ENCODE data around the gene COA1. TPM values are rescaled to one million over a fixed set of nuclear protein-coding genes. Genes with fewer than 3 reads are reported as not detected.

The COA1 gene
- polyA plus RNA-seq, 2 of the 4 experiments (the other 2 are of a cell fraction) = 57.5 to 91.4 TPM

GRCh38 chr7:43771573-43771972, 42.2 kb upstream of the COA1 start:
- ATAC-seq (no peak), FAIRE-seq (no peak), DNase-seq (ENCODE audit: low read depth in 1 of 2, low spot score in 1 of 2) (no peak)
- no peak for TF ChIP-seq E2F6 (IDR thresholded peaks at IDR 0.05; ENCODE audit: borderline replicate concordance, low read depth)
- no peak for TF ChIP-seq KDM1A (IDR thresholded peaks at IDR 0.05; ENCODE audit: low read depth)
- no peak for TF ChIP-seq PHF8 (IDR thresholded peaks at IDR 0.05; ENCODE audit: borderline replicate concordance, low read depth)
- TF ChIP-seq NPAS2 (CRISPR knock-in tag; IDR thresholded peaks at IDR 0.05; ENCODE audit: borderline replicate concordance) = no peak
- TF ChIP-seq CEBPB (IDR thresholded peaks at IDR 0.05) = no peak
- TF ChIP-seq CBX8 (IDR thresholded peaks at IDR 0.05) = no peak
- no peak for TF ChIP-seq HOXB13 (CRISPR knock-in tag; IDR thresholded peaks at IDR 0.05; ENCODE audit: low read depth)
- no peak for TF ChIP-seq HES2 (IDR thresholded peaks at IDR 0.05)
- TF ChIP-seq HEYL (CRISPR knock-in tag; IDR thresholded peaks at IDR 0.05) = no peak
- TF ChIP-seq RCOR1 (IDR thresholded peaks at IDR 0.05; ENCODE audit: low read depth, low read length) = no peak
- TF ChIP-seq POLR2A (IDR thresholded peaks at IDR 0.05; ENCODE audit: low read length) = no peak
- TF ChIP-seq NR3C1 (IDR thresholded peaks at IDR 0.05) = no peak
- no peak for TF ChIP-seq ZSCAN20 (CRISPR knock-in tag; IDR thresholded peaks at IDR 0.05)
- no peak for TF ChIP-seq MYC (IDR thresholded peaks at IDR 0.05; ENCODE audit: borderline replicate concordance, low read length)
- no peak for TF ChIP-seq FOSL2 (IDR thresholded peaks at IDR 0.05)
- no peak for TF ChIP-seq FOSL2 (CRISPR knock-in tag; IDR thresholded peaks at IDR 0.05)
- TF ChIP-seq CBX2 (IDR thresholded peaks at IDR 0.05; ENCODE audit: borderline replicate concordance, low read depth) = no peak
- no peak for TF ChIP-seq ESRRA (IDR thresholded peaks at IDR 0.05; ENCODE audit: borderline replicate concordance, low read length)
- no peak for TF ChIP-seq BCL3 (IDR thresholded peaks at IDR 0.05)
- TF ChIP-seq SREBF2 (IDR thresholded peaks at IDR 0.05) = no peak
- no peak for TF ChIP-seq JUN (IDR thresholded peaks at IDR 0.05)
- H3K27ac ChIP-seq = peak overlapping the region in 1 of 2 experiments; percentile 17; a peak in 1 of 6 replicates
- CTCF ChIA-PET = interaction anchor here (0.7 to 1.0 kb wide), 2 partner anchors 9 to 72 kb away, joined by 3 to 5 read pairs; no protein-coding TSS in a partner anchor
- peaks cover 27% of the 10 kb centered on the region for H3K4me1 ChIP-seq
- no peak overlapping the region for H3K4me2 ChIP-seq
- WGBS (ENCODE audit: missing lambda C conversion rate) = 67% methylated on average over 3 of the region's 3 CpGs
- no peaks in the 10 kb centered on the region for H3K9me3 ChIP-seq
- no peak overlapping the region for H3K4me3 ChIP-seq
- POLR2A ChIA-PET = no interaction called here

GRCh38 chr7:43771128-43771527, 41.8 kb upstream of the COA1 start:
- Histone ChIP-seq H3K4me1 (peaks cover 31% of the 10 kb centered on the region), H3K9me3 (no peaks in the 10 kb centered on the region), H3K4me3 (no peak overlapping the region), H3K4me2 (no peak overlapping the region), H3K27ac (peak overlapping the region in 1 of 2 experiments; percentile 17; a peak in 1 of 6 replicates)
- POLR2A ChIA-PET = no interaction called here
- DNase-seq (ENCODE audit: low read depth in 1 of 2, low spot score in 1 of 2) (no peak), ATAC-seq (no peak), FAIRE-seq (no peak)
- TF ChIP-seq BHLHE40 (IDR thresholded peaks at IDR 0.05; ENCODE audit: low read depth, low read length) (no peak), NR3C1 (IDR thresholded peaks at IDR 0.05) (no peak), CTCF (IDR thresholded peaks at IDR 0.05) (no peak), CHD2 (IDR thresholded peaks at IDR 0.05; ENCODE audit: low read length, partially characterized antibody) (no peak), TP53 (CRISPR knock-in tag; IDR thresholded peaks at IDR 0.05) (no peak), HEYL (CRISPR knock-in tag; IDR thresholded peaks at IDR 0.05) (no peak)
- 67% methylated on average over 3 of the region's 3 CpGs for WGBS (ENCODE audit: missing lambda C conversion rate)
- CTCF ChIA-PET = interaction anchor here (0.7 to 1.0 kb wide), 2 partner anchors 9 to 71 kb away, joined by 3 to 5 read pairs; no protein-coding TSS in a partner anchor

All from A549 (cell line).